Heart left ventricle (tissue), 13 donors: ENCODE measurements around the gene IGSF3.
"Not testable (repeated sequence)": the region's sequence is repeated elsewhere in the genome, so short reads cannot be mapped to it uniquely, and the experiment has no call there.

ENCODE experiments used
- POLR2A ChIP-seq, 2 donors: fragments of 450-650 bp; IDR thresholded peaks; one replicate each; pipeline ENCODE4 v1.6.1; 2017; ENCODE audit warnings: antibody characterized with exemption in 2 of 2, mild to moderate bottlenecking in 2 of 2, moderate library complexity in 2 of 2
- TF ChIP-seq, protein P1 (sequence below), 12 donors: fragments of 200-600 bp; sonication (generic) in 4 of 12; IDR thresholded peaks; one replicate each; pipeline versions ENCODE4 v1.5.0 to v1.8.0; 2018 to 2022; ENCODE audit warnings: antibody characterized with exemption in 12 of 12, mild to moderate bottlenecking in 5 of 12
- donor health status: ischemic (EF 13 %, LVEDD 7.1; RV severe dilation, severe dysfunction).
- donor health status: DM: no; HTN: yes; CAD: no.
- donor health status: DM: no; HTN: no; CAD: no.
- donor health status: ischemic (EF 25% LVEDD 6.9; RV normal size, moderate dysfunction).
- donor health status: ischemic (EF 25% LVEDD 5.7; RV mildly dilated, moderate dysfunction).
- donor health status: ischemic (EF 35%, LVEDD 5.7; RV mildly dilated, moderate dysfunction).
- donor health status: nonischemic (EF 11% LVEDD 7.7; RV severe dilation, severe dysfunction).
- donor health status: DM: yes; HTN: yes; CAD: no.
- donor health status: PGD.
- donor health status: ischemic (EF 29% LVEDD 5.4; RV normal size, mild dysfunction).
- donor health status: nonischemic (EF 23%, LVEDD 6.1; RV moderate dilation, normal function).

DNA sequence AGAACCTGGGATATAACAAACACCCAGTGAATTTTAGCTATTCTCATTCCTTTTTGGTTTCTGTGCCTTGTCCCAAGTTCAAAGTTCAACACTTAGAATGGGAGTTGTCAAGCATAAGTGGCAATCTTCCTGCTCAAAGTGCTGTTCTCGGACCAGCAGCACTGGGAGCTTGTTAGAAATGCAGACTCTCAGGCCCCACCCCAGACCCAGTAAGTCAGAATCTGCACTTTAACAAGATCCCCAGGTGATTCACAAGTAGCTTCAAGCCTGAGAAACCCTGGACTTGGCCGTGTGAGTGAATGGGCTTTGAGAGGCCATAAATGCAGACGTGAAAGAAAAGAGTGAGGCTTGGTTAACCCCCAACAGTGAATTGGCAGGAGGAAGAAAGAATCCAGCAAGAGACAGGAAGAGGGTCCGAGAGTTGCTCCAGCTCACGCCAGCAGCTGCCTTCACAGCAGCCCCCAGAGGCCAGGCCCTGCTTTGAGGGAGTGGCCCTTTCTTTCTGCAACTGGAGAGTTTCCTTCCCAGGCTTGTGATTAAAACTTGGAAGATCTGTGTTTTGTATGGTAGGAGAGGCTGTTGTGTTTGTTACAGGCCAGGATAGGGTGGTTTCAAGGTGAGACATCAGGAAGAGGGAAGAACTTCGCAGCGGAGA is 75.5 kb downstream of the IGSF3 start:
- TF ChIP-seq, protein P1, sequence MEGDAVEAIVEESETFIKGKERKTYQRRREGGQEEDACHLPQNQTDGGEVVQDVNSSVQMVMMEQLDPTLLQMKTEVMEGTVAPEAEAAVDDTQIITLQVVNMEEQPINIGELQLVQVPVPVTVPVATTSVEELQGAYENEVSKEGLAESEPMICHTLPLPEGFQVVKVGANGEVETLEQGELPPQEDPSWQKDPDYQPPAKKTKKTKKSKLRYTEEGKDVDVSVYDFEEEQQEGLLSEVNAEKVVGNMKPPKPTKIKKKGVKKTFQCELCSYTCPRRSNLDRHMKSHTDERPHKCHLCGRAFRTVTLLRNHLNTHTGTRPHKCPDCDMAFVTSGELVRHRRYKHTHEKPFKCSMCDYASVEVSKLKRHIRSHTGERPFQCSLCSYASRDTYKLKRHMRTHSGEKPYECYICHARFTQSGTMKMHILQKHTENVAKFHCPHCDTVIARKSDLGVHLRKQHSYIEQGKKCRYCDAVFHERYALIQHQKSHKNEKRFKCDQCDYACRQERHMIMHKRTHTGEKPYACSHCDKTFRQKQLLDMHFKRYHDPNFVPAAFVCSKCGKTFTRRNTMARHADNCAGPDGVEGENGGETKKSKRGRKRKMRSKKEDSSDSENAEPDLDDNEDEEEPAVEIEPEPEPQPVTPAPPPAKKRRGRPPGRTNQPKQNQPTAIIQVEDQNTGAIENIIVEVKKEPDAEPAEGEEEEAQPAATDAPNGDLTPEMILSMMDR (IDR thresholded peaks at IDR 0.05): not testable (repeated sequence)
- TF ChIP-seq POLR2A (IDR thresholded peaks at IDR 0.05): not testable (repeated sequence)
